Measurements from ENCODE around the gene FAM120A.

Gene FAM120A

GRCh38 chr9:93447655-93448054, 3.8 kb upstream of the FAM120A start:
- no peak for DNase-seq

GRCh38 chr9:93451849-93452709, 594 bp downstream of the FAM120A start:
- DNase-seq: no peak

DNA sequence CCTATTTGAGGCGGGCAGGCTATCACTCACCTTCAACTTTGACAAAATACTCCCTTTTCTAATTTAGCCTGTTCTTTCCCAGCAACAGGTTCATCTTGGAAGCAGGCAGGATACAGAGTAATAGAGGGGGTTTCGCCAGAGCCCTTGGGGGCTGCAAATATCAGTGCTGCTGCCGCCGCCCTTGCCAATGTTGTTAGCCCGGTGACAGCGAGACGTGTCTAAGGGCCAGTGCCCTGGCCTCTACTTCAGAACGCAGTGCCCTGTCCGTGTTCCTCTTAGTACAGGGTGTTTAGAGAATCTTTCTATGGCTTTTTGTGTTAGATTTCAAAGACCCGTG, 1.2 kb downstream of the FAM120A start:
- DNase-seq: no peak

DNA sequence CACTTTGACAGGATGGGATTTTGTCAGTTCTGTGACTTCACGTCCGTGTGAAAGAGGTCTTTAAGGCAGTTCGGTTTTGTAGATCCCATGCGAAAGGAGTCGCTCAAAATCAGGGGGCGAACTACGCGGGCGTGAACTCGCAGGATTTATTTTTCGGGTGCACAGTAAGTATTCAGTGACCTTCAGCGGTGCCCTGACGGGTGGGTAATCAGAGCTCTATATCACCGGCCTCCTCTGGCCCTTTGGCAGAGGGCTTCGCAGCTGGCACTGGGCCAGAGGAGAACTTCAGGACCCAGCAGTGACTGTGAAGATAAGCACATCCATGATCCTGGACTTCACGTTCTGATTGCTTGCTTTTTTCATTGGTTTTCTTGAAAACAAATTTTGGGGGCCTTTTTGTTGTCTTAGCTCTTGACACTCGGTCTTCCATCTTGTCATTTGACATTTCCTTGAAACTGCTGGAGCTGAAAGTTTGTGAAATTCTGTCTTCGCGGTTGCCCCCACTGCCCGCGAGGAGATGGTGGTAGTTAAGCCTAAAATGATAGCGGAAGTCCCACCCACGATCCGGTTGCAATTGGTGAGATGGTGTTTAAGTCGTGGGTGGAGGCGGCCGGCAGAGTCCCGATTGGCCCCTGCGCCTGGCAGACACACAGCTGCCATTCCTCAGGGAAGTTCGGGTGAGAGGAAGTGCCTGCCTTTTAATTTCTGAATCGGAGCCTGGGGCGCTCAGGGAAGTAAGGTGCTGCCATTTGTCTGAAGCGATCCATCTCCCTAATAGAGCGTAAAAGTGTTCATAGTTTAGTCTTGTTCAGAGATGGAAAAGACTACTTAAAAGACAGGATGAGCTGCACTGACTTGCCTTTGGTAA, 1.8 kb downstream of the FAM120A start, which contains the start of gene FAM120AOS:
TSS of gene FAM120AOS (minus strand) at position 535 of the 868 bp plus-strand sequence. CDS start 872 bp downstream, outside the sequence.
- peak; percentile 87 for DNase-seq

DNA sequence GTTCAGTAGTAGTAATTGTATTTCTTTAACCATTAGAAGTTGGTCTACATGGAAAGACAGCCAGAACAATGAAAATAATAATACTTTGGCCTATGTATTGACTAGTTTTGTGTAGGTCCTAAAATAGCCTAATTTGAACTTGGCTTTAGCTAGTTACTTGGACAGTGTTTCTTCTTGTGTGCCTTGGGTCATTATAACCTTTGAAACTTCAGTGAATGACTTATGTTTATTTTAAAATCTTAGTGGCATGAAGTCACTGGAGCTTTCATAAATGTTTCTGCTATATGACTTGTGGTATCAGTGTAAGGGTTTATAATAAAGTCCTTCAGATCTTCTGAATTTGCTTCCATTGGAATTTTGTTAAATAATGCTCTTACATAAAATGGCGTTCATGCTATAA, 4.5 kb downstream of the FAM120A start:
- DNase-seq: no peak

DNA sequence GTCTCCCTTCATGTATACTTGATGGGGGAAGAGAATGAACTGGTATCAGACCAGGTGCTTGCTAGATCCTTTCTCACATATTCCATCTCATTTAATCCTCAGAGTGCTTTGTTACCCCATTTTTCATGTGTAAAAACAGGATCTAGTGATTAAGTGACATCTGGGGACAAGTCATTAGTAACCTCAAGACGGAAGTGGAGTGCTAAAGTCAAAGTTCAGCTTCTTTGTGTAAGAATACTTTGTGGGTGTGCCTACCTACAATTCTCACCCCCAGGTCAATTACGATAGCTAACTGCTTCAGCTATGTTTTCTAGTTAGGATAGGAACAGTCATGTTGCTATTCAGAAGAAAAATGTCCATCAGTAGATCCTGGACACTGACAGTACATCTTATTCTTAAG, 5.0 kb downstream of the FAM120A start:
- no peak for DNase-seq

DNA sequence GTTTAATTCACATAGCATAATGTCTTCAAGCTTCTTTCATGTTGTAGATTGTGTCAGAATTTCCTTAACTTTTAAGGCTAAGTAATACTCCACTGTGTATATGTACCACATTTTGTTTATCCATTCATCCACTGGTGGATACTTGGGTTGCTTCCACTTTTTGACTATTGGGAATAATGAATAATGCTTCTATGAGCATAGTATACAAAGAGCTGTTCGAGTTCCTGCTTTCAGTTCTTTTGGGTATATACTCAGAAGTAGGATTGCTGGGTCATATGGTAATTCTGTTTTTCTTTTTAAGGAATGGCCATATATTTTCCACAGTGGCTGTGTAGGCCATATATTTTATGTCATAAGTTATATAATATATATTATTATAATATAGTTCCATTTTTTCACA, 5.5 kb downstream of the FAM120A start:
- DNase-seq: no peak

DNA sequence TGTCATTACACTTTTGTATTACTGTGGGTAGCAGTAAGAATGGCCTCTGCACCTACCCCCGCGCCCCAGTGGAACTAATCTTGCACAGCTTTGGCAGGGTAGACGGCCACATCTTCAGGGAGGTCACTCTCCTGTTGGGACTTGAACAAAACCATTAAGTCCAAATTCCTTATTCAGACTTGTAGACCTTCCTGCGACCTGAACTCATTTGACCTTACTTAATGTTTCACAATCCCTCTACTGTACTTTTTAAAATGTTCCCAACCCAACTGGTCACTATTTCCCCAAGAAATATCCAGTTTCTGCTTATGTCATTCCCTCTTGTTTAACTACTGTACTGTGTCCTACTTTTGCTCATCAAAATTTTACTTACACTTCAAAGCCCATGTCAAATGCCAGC, 7.2 kb downstream of the FAM120A start:
- no peak for DNase-seq

GRCh38 chr9:93459432-93459847, 8.0 kb downstream of the FAM120A start:
- DNase-seq: no peak

- DNase-seq: no peak
These were observed 9.4 kb downstream of the FAM120A start for GRCh38 chr9:93460689-93461413.

DNA sequence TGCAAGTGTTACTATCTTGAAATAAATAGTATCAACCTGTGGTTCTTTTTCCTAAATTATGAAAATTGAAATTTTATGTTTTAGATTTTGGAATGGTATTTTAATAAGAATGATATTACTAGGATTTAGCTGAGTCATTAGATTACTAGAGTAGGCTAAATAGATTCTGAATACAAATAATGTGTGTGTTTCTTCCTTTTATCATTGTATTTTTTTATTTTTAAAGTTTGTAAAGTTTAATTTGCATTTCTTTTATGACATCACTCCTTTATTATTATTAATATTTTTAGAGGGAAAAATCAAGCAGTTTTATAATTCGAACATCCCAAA, 9.9 kb downstream of the FAM120A start:
- no peak for DNase-seq

GRCh38 chr9:93461821-93462220, 10.3 kb downstream of the FAM120A start:
- DNase-seq: no peak

DNA sequence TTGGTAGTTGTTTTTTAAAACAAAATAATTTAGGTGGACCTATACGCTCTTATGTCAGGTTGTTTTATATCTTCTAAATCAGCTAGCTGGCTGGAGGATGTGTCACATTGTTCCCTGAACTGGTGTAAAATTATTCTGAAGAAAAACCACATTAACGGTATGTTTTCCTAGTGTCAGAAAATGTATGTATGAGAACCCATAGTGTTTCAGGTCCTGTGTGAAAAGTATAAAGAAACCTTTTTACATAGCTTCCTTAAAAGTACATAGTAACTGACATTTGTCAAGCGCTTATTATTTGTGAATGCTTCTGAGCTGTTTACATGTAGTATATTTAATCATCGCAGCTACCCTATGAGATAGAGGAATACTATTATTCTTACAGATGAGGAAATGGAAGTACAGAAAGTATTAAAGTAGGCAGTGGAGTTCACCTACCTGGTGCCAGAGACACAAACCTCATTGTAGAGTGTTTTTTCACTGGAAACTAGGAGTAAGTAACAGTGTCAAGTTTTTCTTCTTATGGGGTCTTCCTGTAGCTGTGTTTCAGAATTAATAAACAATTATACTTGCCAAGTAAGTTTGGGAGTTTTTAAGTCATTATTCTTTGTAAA, 12.3 kb downstream of the FAM120A start:
- no peak for DNase-seq

DNA sequence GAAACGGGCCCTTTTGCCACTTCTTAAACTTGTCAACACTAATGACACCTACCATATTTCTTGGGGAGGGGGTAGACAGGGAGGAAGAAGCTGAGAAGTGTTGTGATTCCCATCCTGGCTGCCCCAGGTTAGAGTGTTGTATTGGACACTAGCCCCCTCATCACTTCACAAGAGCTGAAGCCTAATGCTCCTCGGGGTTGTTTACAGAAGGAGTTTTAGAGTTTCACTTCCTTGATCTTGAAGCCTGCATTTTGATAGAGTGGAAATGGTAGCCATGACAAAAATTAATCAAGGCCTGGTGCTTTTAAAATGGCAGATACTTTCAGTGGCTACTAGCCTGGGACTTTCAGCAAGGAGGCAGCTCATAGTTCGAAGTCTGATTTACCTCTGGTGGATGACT, 12.9 kb downstream of the FAM120A start:
- no peak for DNase-seq

GRCh38 chr9:93464876-93465275, 13.4 kb downstream of the FAM120A start:
- no peak for DNase-seq

- no peak for DNase-seq
These were observed 14.4 kb downstream of the FAM120A start for GRCh38 chr9:93465855-93466254.

- no peak for DNase-seq
These were observed 15.1 kb downstream of the FAM120A start for GRCh38 chr9:93466416-93467061.

DNA sequence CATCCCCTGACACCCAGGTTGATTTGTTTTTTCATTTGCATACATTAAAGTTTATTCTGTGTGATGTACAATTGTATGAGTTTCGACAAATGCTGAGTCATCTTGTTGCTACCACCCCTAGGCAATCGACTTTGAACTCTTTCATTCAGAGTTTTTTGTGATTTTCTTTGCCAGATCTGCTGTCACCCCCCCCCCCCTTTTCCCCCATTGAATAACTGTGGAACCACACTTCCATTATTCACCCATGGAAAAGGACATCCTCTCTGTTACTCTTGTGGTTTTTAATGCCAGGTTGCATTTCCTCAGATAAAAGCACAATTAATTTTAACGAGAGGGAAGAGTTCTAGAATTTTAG, 15.6 kb downstream of the FAM120A start:
- DNase-seq: no peak

- no peak for DNase-seq
These were observed 16.0 kb downstream of the FAM120A start for GRCh38 chr9:93467462-93467861.

- DNase-seq: no peak
These were observed 17.4 kb downstream of the FAM120A start for GRCh38 chr9:93468763-93469456.

DNA sequence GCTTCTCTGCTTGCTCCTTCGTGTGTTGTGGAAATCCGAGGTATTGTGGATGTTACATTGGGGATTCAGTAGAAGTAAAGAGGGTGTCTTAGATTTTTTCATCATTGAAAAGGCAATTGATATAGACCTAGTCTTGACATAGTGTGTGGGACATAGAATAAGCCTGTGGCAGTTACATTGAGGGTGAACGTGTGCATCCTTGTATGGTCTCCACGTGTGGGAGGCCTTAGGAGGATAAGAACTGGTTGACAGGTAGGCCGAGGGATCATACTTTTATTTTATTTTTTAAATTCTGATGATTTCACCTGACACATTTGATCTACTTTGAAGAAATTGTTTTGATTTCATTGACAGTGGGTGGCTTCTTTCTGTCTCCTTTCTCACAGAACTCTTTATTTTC, 18.9 kb downstream of the FAM120A start:
- DNase-seq: no peak

- DNase-seq: no peak
These were observed 19.6 kb downstream of the FAM120A start for GRCh38 chr9:93471124-93471523.
